BJ (cell line): ENCODE results near the gene PUSL1. TPM values are rescaled to one million over a fixed set of nuclear protein-coding genes. Genes with fewer than 3 reads are reported as not detected.

Experiments used
- CTCF ChIA-PET: fragments of 350-600 bp; formaldehyde crosslinking; extraction: SDS; loops from one replicate; lab custom pipeline; 2021; ENCODE audit warnings: antibody characterized with exemption, inconsistent platforms; lab: Yijun Ruan, JAX
- POLR2A ChIA-PET: fragments of 300-600 bp; sonication (Branson Sonifier 250); formaldehyde crosslinking; extraction: SDS; loops from one replicate; lab custom pipeline; 2021; ENCODE audit warnings: antibody characterized with exemption; lab: Charles Lee
- DNase-seq: peaks from one replicate; pipeline ENCODE4 v3.0.0-alpha.2; 2011; ENCODE audit warnings: low read depth
- H3K27me3 ChIP-seq: 2 replicates; pipeline ENCODE4 v1.6.0; 2011; ENCODE audit warnings: low read length; ENCODE audit not compliant: control insufficient read depth, insufficient read depth
- H3K36me3 ChIP-seq: 2 replicates; pipeline ENCODE4 v1.5.1; 2011; ENCODE audit warnings: low read length; ENCODE audit not compliant: control insufficient read depth, insufficient read depth
- H3K4me3 ChIP-seq: 2 replicates; pipeline ENCODE4 v1.5.1; 2011; ENCODE audit warnings: low read depth, mild to moderate bottlenecking, control low read depth, low read length
- CTCF ChIP-seq: IDR thresholded peaks from 2 replicates; pipeline ENCODE4 v1.5.1; 2011; ENCODE audit warnings: low read depth, mild to moderate bottlenecking, control low read depth, inconsistent platforms, low read length, moderate library complexity; ENCODE audit not compliant: insufficient read depth
- polyA minus RNA-seq: library from RNA; depleted of rRNA, polyadenylated mRNA; stranded (reverse); fragments of >200 nt; gene quantifications from 2 replicates; pipeline ENCODE4 v1.2.3, GENCODE V29; 2011; rRNA and poly(A)+ RNA removed
- polyA plus RNA-seq: library from polyadenylated mRNA; depleted of rRNA; stranded (reverse); fragments of >200 nt; gene quantifications from 2 replicates; pipeline ENCODE4 v1.2.3, GENCODE V29; 2011; rRNA removed

PUSL1 gene
- polyA plus RNA-seq: 11.9 and 18.2 TPM in 2 replicates
- polyA minus RNA-seq: 3.8 and 4.9 TPM in 2 replicates

GRCh38 chr1:1307923-1308755, at the start of gene PUSL1, which contains the start of gene ACAP3:
TSS of gene PUSL1 (plus strand) at chr1:1308597. CDS start at chr1:1308644, 47 bp downstream.
TSS of gene ACAP3 (minus strand) at chr1:1307930. CDS start at chr1:1307815, 115 bp downstream.
- peak within 1 kb of the TSS; percentile 88 for H3K4me3 ChIP-seq
- no peak for TF ChIP-seq CTCF
- ChIA-PET CTCF (no interaction called here), POLR2A (no interaction called here)
- DNase-seq: peak; percentile 53
- H3K27me3 ChIP-seq: no peaks in the 10 kb centered on the region
- peaks cover 23% of the 10 kb centered on the region for H3K36me3 ChIP-seq

GRCh38 chr1:1259119-1259488, 49.3 kb upstream of the PUSL1 start:
- Histone ChIP-seq H3K36me3 (peaks cover 40% of the 10 kb centered on the region), H3K27me3 (no peaks in the 10 kb centered on the region), H3K4me3 (no peak overlapping the region)
- ChIA-PET POLR2A (no interaction called here), CTCF (interaction anchor here (6.4 kb wide), 1 partner anchor 137 kb away, joined by 30 read pairs; no protein-coding TSS in a partner anchor)
- no peak for DNase-seq
- TF ChIP-seq CTCF: no peak

- H3K27me3 ChIP-seq: no peaks in the 10 kb centered on the region
- CTCF ChIA-PET: interaction anchor here (6.4 kb wide), 1 partner anchor 138 kb away, joined by 30 read pairs; no protein-coding TSS in a partner anchor
- DNase-seq: no peak
- no peak overlapping the region for H3K4me3 ChIP-seq
- POLR2A ChIA-PET: no interaction called here
- peaks cover 39% of the 10 kb centered on the region for H3K36me3 ChIP-seq
- no peak for TF ChIP-seq CTCF
Observed at GRCh38 chr1:1259540-1259939, 48.9 kb upstream of the PUSL1 start.

- ChIA-PET POLR2A (no interaction called here), CTCF (interaction anchor here (0.7 to 6.4 kb wide), 3 partner anchors 30 to 276 kb away, joined by 3 to 30 read pairs (median 4); no protein-coding TSS in a partner anchor)
- H3K4me3 ChIP-seq: no peak overlapping the region
- H3K36me3 ChIP-seq: peaks cover 39% of the 10 kb centered on the region
- DNase-seq: no peak
- TF ChIP-seq CTCF: no peak
- H3K27me3 ChIP-seq: no peaks in the 10 kb centered on the region
Observed at GRCh38 chr1:1259951-1260600, 48.3 kb upstream of the PUSL1 start.
